ENCODE results near the gene EVA1B.

EVA1B gene

DNA sequence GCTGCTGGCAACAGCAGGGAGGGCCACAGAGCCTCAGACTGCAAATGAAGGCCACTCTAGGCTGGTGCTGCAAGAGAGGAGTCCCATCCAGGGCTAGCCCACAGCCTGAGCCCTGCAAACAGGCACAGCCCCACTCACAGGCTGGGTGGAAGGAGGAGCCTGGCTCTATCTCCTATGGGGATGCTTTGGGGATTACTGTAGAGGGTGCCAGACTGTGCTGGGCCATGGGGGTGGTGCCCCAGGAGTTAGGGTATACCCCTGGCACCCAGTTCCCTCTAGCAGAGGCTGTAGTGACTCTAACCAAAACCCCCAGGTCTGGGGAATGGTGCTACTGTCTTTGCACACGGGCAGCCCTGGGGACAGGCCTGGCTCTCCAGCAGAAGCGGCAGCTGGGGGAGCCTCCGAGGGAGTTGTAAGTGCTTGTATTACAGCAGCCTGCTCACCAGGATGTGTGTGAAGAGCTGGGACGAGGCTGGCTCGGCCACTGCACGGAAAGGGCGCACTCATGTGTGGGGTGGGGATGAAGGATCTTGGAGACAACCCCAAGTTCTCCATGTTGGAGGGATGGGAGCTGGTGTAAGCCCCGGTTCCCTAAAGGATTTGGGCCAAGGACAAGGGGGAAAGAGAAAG is 23.4 kb upstream of the EVA1B start:
- no peak for DNase-seq (ENCODE audit: low read depth in 1 of 2, low spot score in 1 of 2)

GRCh38 chr1:36345353-36345752 is 21.9 kb upstream of the EVA1B start:
- DNase-seq (ENCODE audit: low read depth in 1 of 2, low spot score in 1 of 2), result no peak

DNA sequence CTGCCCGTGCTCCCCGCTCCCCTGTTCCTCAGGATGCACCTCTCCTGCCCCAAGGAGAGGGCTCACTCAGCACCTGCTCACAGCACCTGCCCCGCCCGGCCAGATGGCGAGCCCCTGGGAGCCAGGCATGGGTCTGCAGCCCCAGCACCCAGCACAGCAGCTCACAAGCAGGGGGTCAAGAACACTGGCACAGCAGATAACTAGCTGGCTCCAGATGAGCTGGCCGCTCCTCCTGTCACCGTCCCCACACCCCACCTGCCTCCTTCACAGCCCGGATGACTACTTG is 20.9 kb upstream of the EVA1B start:
- DNase-seq (ENCODE audit: low read depth in 1 of 2, low spot score in 1 of 2), result no peak

DNA sequence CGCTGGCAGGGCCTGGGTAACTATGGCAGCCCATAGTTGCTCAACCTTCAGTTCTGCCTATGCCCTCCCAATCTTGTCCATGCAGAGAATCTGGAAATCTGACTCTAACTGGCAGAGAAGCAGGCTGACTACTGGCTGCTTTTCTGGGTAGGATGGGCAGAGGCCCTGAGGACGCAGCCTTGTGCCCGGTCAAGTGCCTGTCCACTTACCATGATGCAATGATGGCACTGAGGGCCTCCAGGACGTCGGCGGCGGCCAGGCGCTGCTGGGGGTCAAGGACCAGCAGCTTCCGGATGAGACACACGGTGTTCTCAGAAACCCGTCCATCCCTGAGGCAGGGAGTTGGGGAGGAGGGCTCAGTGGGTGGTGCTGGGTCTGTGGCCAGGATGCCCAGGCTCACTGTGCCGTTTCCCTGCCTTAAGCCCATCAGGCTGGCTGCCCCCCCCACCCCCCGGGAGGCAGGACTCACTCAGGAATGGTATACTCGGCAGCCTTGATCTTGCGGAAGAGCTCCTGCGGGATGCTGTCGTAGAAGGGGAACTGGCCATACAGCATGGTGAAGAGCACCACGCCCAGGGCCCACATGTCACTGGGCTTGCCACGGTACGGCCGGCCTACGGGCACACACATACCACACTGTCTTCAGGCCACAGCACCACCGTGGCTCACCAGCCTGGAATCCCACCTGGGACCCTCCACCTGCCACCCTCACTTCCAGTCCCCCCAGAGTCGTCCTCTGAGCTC is 20.4 kb upstream of the EVA1B start:
- DNase-seq (ENCODE audit: low read depth in 1 of 2, low spot score in 1 of 2), result no peak

DNA sequence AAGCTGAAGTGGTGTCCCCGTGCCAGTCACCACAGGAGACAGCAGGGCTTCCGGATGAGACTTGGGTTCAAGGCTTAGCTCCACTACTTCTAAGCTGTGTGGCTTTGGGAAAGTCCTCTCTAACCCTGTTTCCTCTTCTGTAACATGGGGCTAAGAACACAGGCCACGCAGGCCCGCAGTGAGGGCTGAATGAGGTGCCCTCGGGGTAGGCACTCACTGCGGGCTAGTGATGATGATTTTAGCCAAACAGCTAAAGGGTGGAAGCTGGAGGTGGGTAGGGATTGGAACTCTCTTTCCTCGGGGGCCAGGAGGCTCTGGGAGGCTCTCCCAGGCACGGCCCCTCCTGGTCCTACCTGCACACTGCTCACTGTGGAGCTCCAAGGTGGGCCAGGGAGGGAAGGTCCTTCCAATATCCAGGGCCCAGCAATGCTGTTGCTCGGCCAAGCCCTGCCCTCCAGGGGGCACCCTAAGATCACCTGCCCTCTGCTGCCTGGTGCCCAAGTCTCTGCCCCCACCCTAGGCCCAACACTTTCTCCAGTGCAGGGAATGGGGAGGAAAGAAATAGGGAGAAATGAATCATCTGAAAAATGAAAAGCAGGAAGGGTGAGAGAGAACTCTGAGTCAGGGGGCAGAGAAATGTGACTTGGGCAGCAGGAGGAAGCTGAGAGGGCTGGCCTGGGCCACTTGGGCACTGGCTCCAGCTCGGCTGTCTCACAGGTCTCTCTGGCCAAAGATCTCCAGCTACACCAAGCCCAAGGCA is 19.2 kb upstream of the EVA1B start:
- DNase-seq (ENCODE audit: low read depth in 1 of 2, low spot score in 1 of 2), result no peak

DNA sequence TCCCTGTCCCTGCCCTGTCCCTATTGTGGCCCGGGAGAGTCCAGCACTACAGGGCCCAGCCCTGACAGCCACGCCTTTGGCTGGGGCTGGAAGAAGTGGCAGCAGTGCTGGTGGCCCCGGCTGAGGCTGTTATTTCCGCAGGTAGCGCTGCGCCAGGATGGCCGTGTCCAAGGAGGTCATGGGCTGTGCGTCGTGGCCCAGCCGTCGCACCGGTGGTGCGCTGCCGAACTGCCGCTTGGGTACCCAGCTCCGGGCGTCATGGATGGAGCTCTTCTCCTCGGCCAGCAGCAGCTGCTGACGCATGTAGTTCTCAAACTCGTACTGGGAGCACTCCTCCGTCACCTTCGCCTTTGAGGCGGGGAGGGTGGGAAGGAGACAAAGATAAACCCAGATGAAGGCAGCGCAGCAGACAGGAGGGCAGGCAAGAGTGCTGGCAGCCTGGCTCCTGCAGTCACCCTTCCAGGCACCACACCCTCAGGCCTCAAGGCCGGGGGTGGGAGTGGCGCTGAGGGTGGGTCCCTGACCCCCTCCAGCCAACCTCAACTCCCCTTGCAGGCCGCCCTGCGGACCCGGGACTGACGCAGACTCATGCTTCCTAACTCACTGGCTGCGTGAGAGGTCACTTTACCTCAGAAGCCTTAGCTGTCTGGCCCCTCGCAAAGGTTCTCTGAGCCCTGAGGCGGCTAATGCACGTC is 18.3 kb upstream of the EVA1B start:
- no peak for DNase-seq (ENCODE audit: low read depth in 1 of 2, low spot score in 1 of 2)

GRCh38 chr1:36339615-36340014 is 16.2 kb upstream of the EVA1B start:
- DNase-seq (ENCODE audit: low read depth in 1 of 2, low spot score in 1 of 2), result no peak

GRCh38 chr1:36339215-36339614 is 15.8 kb upstream of the EVA1B start:
- DNase-seq (ENCODE audit: low read depth in 1 of 2, low spot score in 1 of 2), result no peak

DNA sequence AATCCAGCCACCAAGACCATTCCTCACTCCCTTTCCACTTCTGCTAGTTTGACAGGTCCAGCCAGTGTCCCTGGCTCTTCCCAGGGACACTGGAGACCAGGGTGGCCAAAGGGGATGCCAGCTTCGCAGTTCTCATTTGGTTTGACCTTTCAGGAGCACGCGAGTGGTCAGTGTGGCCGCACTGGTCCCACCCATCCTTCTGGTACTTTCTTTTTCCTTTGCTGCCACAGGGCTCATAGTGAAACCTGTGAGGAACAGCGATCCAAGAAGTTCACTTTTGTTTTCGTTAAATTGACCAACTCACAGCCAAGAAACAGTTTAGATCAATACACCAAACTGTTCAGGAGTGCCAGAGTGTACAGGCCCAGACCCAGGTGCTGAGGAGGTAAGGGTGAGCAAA is 14.4 kb upstream of the EVA1B start:
- no peak for DNase-seq (ENCODE audit: low read depth in 1 of 2, low spot score in 1 of 2)

- no peak for DNase-seq (ENCODE audit: low read depth in 1 of 2, low spot score in 1 of 2)
Observed at GRCh38 chr1:36330940-36331339, 7.5 kb upstream of the EVA1B start.

- no peak for DNase-seq (ENCODE audit: low read depth in 1 of 2, low spot score in 1 of 2)
Observed at GRCh38 chr1:36329817-36330216, 6.4 kb upstream of the EVA1B start.

GRCh38 chr1:36328713-36329112 is 5.3 kb upstream of the EVA1B start:
- no peak for DNase-seq (ENCODE audit: low read depth in 1 of 2, low spot score in 1 of 2)

- DNase-seq (ENCODE audit: low read depth in 1 of 2, low spot score in 1 of 2), result no peak
Observed at GRCh38 chr1:36328088-36328480, 4.6 kb upstream of the EVA1B start.

- no peak for DNase-seq (ENCODE audit: low read depth in 1 of 2, low spot score in 1 of 2)
Observed at GRCh38 chr1:36327421-36328087, 4.1 kb upstream of the EVA1B start.

DNA sequence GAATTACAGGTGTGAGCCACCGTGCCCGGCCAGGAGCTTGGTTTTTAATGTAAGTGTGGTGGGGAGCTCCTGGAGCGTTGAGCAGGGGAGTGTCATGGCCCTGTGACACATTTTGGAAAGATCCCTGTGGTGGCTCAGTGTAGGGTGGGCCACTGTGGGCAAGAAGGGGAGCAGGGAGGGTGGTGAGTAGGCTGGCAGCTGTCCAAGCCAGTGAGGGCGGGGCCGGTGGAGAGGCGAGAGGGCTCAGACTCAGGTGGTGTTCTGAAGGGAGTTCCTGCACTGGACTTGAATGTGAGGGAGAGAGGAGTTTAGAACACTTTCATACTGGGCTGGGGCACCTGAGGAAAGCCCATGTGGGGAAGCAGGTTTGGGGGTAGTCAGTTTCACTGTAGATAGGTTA is 3.1 kb upstream of the EVA1B start:
- DNase-seq (ENCODE audit: low read depth in 1 of 2, low spot score in 1 of 2), result no peak

DNA sequence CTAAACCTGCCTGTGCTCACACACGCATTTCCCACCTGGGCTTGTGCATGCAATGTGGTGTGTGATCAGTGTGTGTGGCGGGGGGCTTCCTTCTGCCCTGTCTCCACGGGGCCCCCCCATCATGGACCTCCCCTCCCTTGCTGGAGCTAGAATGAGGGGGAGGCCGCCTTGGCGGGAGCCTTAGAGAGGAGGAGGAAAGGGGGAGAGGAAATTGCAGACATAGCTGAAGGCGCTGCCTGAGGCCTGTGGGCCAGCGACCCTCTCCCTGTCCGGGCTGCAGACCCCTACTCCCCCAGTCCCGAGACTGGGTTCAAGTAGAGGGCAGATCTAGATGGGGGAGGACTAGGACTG is 883 bp upstream of the EVA1B start:
- DNase-seq (ENCODE audit: low read depth in 1 of 2, low spot score in 1 of 2), result no peak

GRCh38 chr1:36322786-36323635 is 434 bp downstream of the EVA1B start:
- DNase-seq (ENCODE audit: low read depth in 1 of 2, low spot score in 1 of 2), result no peak

GRCh38 chr1:36322041-36322785 is 1.2 kb downstream of the EVA1B start:
- no peak for DNase-seq (ENCODE audit: low read depth in 1 of 2, low spot score in 1 of 2)

GRCh38 chr1:36321119-36321951 is 2.1 kb downstream of the EVA1B start:
- DNase-seq (ENCODE audit: low read depth in 1 of 2, low spot score in 1 of 2), result no peak

Measured in activated CD4-positive, alpha-beta T cell treated with anti-CD3 and anti-CD28 coated beads, Interleukin-2, amount 50 U/mL, for 24 hours (primary cell).